Fibroblast of lung (primary cell): Measurements from ENCODE around the gene CAMTA1. TPM values are rescaled to one million over a fixed set of nuclear protein-coding genes. Genes with fewer than 3 reads are reported as not detected.

ENCODE experiments used
- DNase-seq, 2 donors: peaks; one replicate each; pipeline versions ENCODE4 v3.0.0 to v3.0.0-alpha.2; 2010; ENCODE audit warnings: low read depth in 2 of 2
- H2AFZ ChIP-seq: 2 replicates; pipeline ENCODE4 v1.5.1; 2012; ENCODE audit warnings: low read length, control low read depth, inconsistent platforms
- H3K27ac ChIP-seq: 2 replicates; pipeline ENCODE4 v1.5.1; 2011; ENCODE audit warnings: low read length, control low read depth; ENCODE audit not compliant: insufficient read depth
- H3K27me3 ChIP-seq: 2 replicates; pipeline ENCODE4 v1.5.1; 2011; ENCODE audit warnings: mild to moderate bottlenecking, low read length; ENCODE audit not compliant: control insufficient read depth, insufficient read depth
- H3K36me3 ChIP-seq: 2 replicates; pipeline ENCODE4 v1.5.1; 2011; ENCODE audit warnings: low read length; ENCODE audit not compliant: control insufficient read depth, insufficient read depth
- H3K4me1 ChIP-seq: 2 replicates; pipeline ENCODE4 v1.5.1; 2011; ENCODE audit warnings: low read length; ENCODE audit not compliant: control insufficient read depth, insufficient read depth; ENCODE audit errors: extremely low read depth
- H3K4me2 ChIP-seq: 2 replicates; pipeline ENCODE4 v1.5.1; 2011; ENCODE audit warnings: low read length, control low read depth; ENCODE audit not compliant: insufficient read depth; ENCODE audit errors: extremely low read depth
- H3K4me3 ChIP-seq, 4 experiments: fragments of 200-600 bp in 1 of 4; sonication (generic) in 1 of 4; replicated peaks in 1 of 4; 2 replicates each; pipeline ENCODE4 v1.5.1; 2011 to 2016; ENCODE audit warnings: low read length in 4 of 4, low read depth in 3 of 4, mild to moderate bottlenecking in 3 of 4, control low read depth in 2 of 4, inconsistent platforms in 1 of 4, mixed read lengths in 1 of 4; ENCODE audit not compliant: insufficient read depth in 1 of 4; ENCODE audit errors: control extremely low read depth in 1 of 4
- H3K79me2 ChIP-seq: 2 replicates; pipeline ENCODE4 v1.5.1; 2012; ENCODE audit warnings: mild to moderate bottlenecking, low read length, inconsistent platforms; ENCODE audit not compliant: control insufficient read depth, insufficient read depth
- H3K9ac ChIP-seq: 2 replicates; pipeline ENCODE4 v1.5.1; 2011; ENCODE audit warnings: mild to moderate bottlenecking, low read length, control low read depth; ENCODE audit not compliant: insufficient read depth
- H3K9me3 ChIP-seq: 2 replicates; pipeline ENCODE4 v1.5.1; 2012; ENCODE audit warnings: low read depth, low read length; ENCODE audit not compliant: control insufficient read depth, insufficient read depth
- H4K20me1 ChIP-seq: 2 replicates; pipeline ENCODE4 v1.5.1; 2011; ENCODE audit warnings: low read length; ENCODE audit not compliant: control insufficient read depth, insufficient read depth; ENCODE audit errors: extremely low read depth
- EZH2 ChIP-seq: IDR thresholded peaks from 2 replicates; pipeline ENCODE4 v1.5.1; 2012; ENCODE audit warnings: low read length, control low read depth, mild to moderate bottlenecking; ENCODE audit errors: missing control alignments
- polyA plus RNA-seq, 2 donors: library from polyadenylated mRNA; depleted of rRNA in 1 of 2; stranded (reverse) in 1 of 2; unstranded in 1 of 2; fragments of >200 nt; gene quantifications; 2 replicates each; pipeline ENCODE4 v1.2.1, GENCODE V29; 2011 to 2012; ENCODE audit warnings: missing spikeins in 1 of 2
- total RNA-seq: library from RNA; depleted of rRNA; stranded (reverse); fragments of >200 nt; gene quantifications from 2 replicates; pipeline ENCODE4 v1.2.1, GENCODE V29; 2014
- TF ChIP-seq, protein P1 (sequence below), 2 donors: IDR thresholded peaks in 1 of 2; conservative IDR thresholded peaks in 1 of 2; 1 replicate in 1 of 2; 2 replicates in 1 of 2; pipeline ENCODE4 v1.5.1; 2011 to 2012; ENCODE audit warnings: low read length in 2 of 2, control low read depth in 1 of 2, inconsistent platforms in 1 of 2, low read depth in 1 of 2, mild to moderate bottlenecking in 1 of 2

The CAMTA1 gene
- total and polyA plus RNA-seq, 2 donors (not counting 1 experiment from before 2014, with no cell fraction given), result 47.6 to 86.0 TPM

DNA sequence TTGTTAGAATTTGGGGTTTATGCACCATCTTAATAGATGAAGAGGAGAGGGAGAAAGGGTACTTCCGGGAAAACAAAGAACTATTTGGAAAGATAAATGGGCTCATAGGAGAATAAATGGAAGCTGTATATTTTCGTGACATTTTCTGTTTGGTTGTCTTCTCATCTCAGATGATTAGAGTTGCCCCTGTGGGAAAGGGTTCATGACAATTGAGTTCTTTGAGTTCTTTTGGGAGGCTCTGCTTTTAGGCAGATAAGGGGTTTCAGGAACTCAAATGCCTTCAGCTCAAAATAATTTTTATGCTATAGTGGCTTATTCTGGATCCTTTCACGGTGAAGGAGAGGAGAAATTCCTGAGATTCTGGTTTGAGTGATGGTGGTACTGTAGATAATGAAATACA is 63.6 kb downstream of the CAMTA1 start:
- no peak for DNase-seq
- H3K4me2 ChIP-seq, result no peak overlapping the region
- no peaks in the 10 kb centered on the region for H3K79me2 ChIP-seq
- H4K20me1 ChIP-seq, result no peaks in the 10 kb centered on the region
- no peak overlapping the region for H3K4me3 ChIP-seq
- H3K4me1 ChIP-seq, result no peaks in the 10 kb centered on the region
- no peaks in the 10 kb centered on the region for H3K9me3 ChIP-seq
- no peak overlapping the region for H2AFZ ChIP-seq
- H3K9ac ChIP-seq, result no peak overlapping the region
- TF ChIP-seq EZH2, result no peak
- TF ChIP-seq, protein P1, sequence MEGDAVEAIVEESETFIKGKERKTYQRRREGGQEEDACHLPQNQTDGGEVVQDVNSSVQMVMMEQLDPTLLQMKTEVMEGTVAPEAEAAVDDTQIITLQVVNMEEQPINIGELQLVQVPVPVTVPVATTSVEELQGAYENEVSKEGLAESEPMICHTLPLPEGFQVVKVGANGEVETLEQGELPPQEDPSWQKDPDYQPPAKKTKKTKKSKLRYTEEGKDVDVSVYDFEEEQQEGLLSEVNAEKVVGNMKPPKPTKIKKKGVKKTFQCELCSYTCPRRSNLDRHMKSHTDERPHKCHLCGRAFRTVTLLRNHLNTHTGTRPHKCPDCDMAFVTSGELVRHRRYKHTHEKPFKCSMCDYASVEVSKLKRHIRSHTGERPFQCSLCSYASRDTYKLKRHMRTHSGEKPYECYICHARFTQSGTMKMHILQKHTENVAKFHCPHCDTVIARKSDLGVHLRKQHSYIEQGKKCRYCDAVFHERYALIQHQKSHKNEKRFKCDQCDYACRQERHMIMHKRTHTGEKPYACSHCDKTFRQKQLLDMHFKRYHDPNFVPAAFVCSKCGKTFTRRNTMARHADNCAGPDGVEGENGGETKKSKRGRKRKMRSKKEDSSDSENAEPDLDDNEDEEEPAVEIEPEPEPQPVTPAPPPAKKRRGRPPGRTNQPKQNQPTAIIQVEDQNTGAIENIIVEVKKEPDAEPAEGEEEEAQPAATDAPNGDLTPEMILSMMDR (conservative IDR thresholded peaks at IDR 0.05 in 1 of 2, IDR thresholded peaks at IDR 0.05 in 1 of 2; ENCODE audit: low read depth in 1 of 2, low read length in 2 of 2), result no peak
- no peak overlapping the region for H3K27ac ChIP-seq
- H3K27me3 ChIP-seq, result no peaks in the 10 kb centered on the region
- H3K36me3 ChIP-seq, result no peaks in the 10 kb centered on the region

DNA sequence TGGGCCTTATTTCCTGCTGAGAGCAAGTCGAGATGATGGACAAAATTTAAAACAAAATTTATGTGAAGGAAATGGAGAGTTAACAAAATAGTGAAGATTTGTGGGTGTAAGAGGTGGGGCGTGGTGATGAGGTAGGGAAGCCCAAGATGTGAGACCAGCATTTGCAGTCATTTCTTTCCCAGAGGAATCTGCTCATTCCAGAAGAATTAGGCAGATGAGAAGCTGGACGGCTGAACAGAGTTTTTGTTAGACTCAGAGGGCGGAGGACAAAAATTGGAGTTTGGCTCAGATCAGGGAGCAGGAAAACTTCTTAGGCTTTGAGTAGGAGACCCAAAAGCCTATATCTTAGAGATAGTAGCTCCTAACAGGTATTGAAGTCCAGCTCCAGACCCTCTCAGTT is 65.3 kb downstream of the CAMTA1 start:
- H3K36me3 ChIP-seq, result no peaks in the 10 kb centered on the region
- no peaks in the 10 kb centered on the region for H3K27me3 ChIP-seq
- no peak overlapping the region for H3K27ac ChIP-seq
- no peak for TF ChIP-seq EZH2
- TF ChIP-seq, protein P1 (conservative IDR thresholded peaks at IDR 0.05 in 1 of 2, IDR thresholded peaks at IDR 0.05 in 1 of 2; ENCODE audit: low read depth in 1 of 2, low read length in 2 of 2), result no peak
- H3K4me3 ChIP-seq, result no peak overlapping the region
- H3K79me2 ChIP-seq, result no peaks in the 10 kb centered on the region
- H2AFZ ChIP-seq, result no peak overlapping the region
- H3K4me2 ChIP-seq, result no peak overlapping the region
- no peaks in the 10 kb centered on the region for H4K20me1 ChIP-seq
- no peaks in the 10 kb centered on the region for H3K4me1 ChIP-seq
- no peaks in the 10 kb centered on the region for H3K9me3 ChIP-seq
- no peak overlapping the region for H3K9ac ChIP-seq
- no peak for DNase-seq

DNA sequence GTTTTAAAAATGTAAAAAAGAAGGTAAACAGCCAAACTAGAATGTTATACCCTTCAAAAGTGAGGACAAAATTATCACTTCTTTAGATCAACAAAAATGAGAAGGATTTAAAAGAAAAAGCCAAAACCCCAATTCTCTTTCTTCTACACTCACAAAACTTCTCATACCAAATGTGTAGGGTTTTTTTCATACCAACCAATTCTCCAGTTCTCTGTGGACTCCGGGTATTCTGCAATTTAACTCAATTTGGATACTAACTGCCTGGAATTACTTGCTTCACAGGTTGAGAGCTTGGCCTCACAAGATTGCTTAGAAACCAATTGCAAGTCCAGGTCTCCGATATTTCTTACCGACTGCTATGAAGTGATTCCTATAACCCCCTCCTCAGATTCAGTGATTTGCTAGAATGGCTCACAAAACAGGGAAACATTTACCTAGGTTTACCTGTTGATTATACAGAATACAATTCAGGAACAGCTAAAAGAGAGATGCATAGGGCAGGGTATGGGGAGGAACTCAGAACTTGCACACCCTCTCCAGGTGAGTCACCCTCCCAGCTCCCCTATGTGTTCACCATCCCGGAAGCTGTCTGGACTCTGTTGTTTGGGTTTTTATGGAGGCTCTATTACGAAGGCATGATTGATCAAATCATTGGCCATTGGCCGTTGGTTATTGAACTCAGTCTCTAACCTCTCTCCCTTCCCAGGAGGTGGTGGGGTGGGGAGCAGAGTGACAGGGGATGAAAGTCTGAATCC is 67.1 kb downstream of the CAMTA1 start:
- no peak for TF ChIP-seq EZH2
- TF ChIP-seq, protein P1 (conservative IDR thresholded peaks at IDR 0.05 in 1 of 2, IDR thresholded peaks at IDR 0.05 in 1 of 2; ENCODE audit: low read depth in 1 of 2, low read length in 2 of 2), result no peak
- no peak for DNase-seq
- Histone ChIP-seq H3K36me3 (no peaks in the 10 kb centered on the region), H3K9me3 (no peaks in the 10 kb centered on the region), H2AFZ (no peak overlapping the region), H3K79me2 (no peaks in the 10 kb centered on the region), H3K9ac (no peak overlapping the region), H3K27me3 (no peaks in the 10 kb centered on the region), H3K4me2 (no peak overlapping the region), H4K20me1 (no peaks in the 10 kb centered on the region), H3K4me1 (no peaks in the 10 kb centered on the region), H3K4me3 (no peak overlapping the region), H3K27ac (no peak overlapping the region)
